ENCODE measurements around the gene CLEC7A.

GRCh38 chr12:10154145-10154496 is 24.1 kb upstream of the CLEC7A start:
- TF ChIP-seq SUZ12 (IDR thresholded peaks at IDR 0.05) (no peak), FOXK2 (IDR thresholded peaks at IDR 0.05) (no peak), BHLHE40 (IDR thresholded peaks at IDR 0.05; ENCODE audit: borderline replicate concordance) (no peak), SP1 (IDR thresholded peaks at IDR 0.05) (no peak), FOXA1 (IDR thresholded peaks at IDR 0.05) (no peak)
